H1 (cell line): ENCODE measurements around the gene MESD. TPM values are rescaled to one million over a fixed set of nuclear protein-coding genes. Genes with fewer than 3 reads are reported as not detected.

Source experiments
- polyA plus RNA-seq, 7 experiments: library from polyadenylated mRNA; depleted of rRNA in 3 of 7; stranded (reverse) in 5 of 7; unstranded in 2 of 7; fragments of >200 nt in 5 of 7; fragments of 200-250 nt in 2 of 7; gene quantifications; 1 replicate in 5 of 7; 2 replicates in 1 of 7; 4 replicates in 1 of 7; pipeline versions ENCODE4 v1.2.1 to v1.2.3, GENCODE V29; 2011 to 2013; ENCODE audit warnings: missing spikeins in 2 of 7, mixed read lengths in 2 of 7
- total RNA-seq: library from RNA; stranded (reverse); fragmentation: NEBNext Ultra II Directional; extraction: Animal tissue kit (Norgen Biotek cat#: 25700); gene quantifications from 2 replicates; pipeline ENCODE4 v1.2.1, GENCODE V29; 2021
- TF ChIP-seq, protein P1 (sequence below), 3 experiments: IDR thresholded peaks; 1 replicate in 2 of 3; 2 replicates in 1 of 3; pipeline versions ENCODE4 v1.5.1 to v1.6.1; 2011; ENCODE audit warnings: low read length in 3 of 3, mild to moderate bottlenecking in 3 of 3, inconsistent platforms in 2 of 3, low read depth in 1 of 3, moderate library complexity in 1 of 3; ENCODE audit not compliant: insufficient read depth in 1 of 3; ENCODE audit errors: control extremely low read depth in 1 of 3

Gene MESD
- total and polyA plus RNA-seq, 2 of the 8 experiments (the other 6 are each of a cell fraction or from before 2014, with no cell fraction given), result 11.0 to 28.3 TPM

DNA sequence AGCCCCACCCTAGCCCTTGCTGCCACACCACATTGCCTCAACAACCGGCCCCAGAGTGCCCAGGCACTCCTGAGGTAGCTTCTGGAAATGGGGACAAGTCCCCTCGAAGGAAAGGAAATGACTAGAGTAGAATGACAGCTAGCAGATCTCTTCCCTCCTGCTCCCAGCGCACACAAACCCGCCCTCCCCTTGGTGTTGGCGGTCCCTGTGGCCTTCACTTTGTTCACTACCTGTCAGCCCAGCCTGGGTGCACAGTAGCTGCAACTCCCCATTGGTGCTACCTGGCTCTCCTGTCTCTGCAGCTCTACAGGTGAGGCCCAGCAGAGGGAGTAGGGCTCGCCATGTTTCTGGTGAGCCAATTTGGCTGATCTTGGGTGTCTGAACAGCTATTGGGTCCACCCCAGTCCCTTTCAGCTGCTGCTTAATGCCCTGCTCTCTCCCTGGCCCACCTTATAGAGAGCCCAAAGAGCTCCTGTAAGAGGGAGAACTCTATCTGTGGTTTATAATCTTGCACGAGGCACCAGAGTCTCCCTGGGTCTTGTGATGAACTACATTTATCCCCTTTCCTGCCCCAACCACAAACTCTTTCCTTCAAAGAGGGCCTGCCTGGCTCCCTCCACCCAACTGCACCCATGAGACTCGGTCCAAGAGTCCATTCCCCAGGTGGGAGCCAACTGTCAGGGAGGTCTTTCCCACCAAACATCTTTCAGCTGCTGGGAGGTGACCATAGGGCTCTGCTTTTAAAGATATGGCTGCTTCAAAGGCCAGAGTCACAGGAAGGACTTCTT is 39.1 kb downstream of the MESD start (continued):
- TF ChIP-seq, protein P1, sequence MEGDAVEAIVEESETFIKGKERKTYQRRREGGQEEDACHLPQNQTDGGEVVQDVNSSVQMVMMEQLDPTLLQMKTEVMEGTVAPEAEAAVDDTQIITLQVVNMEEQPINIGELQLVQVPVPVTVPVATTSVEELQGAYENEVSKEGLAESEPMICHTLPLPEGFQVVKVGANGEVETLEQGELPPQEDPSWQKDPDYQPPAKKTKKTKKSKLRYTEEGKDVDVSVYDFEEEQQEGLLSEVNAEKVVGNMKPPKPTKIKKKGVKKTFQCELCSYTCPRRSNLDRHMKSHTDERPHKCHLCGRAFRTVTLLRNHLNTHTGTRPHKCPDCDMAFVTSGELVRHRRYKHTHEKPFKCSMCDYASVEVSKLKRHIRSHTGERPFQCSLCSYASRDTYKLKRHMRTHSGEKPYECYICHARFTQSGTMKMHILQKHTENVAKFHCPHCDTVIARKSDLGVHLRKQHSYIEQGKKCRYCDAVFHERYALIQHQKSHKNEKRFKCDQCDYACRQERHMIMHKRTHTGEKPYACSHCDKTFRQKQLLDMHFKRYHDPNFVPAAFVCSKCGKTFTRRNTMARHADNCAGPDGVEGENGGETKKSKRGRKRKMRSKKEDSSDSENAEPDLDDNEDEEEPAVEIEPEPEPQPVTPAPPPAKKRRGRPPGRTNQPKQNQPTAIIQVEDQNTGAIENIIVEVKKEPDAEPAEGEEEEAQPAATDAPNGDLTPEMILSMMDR (IDR thresholded peaks at IDR 0.05; ENCODE audit: control extremely low read depth in 1 of 3, insufficient read depth in 1 of 3, low read depth in 1 of 3, low read length in 3 of 3), result no peak
